HG03108 (cell line): Measurements from ENCODE around the gene KIFC1.

Experiments
- ATAC-seq: cut with Tn5 transposase; IDR thresholded peaks from one replicate; pipeline ENCODE4 v1.9.1; 2021; ENCODE audit warnings: moderate library complexity; ENCODE audit not compliant: unreplicated experiment

Gene KIFC1

DNA sequence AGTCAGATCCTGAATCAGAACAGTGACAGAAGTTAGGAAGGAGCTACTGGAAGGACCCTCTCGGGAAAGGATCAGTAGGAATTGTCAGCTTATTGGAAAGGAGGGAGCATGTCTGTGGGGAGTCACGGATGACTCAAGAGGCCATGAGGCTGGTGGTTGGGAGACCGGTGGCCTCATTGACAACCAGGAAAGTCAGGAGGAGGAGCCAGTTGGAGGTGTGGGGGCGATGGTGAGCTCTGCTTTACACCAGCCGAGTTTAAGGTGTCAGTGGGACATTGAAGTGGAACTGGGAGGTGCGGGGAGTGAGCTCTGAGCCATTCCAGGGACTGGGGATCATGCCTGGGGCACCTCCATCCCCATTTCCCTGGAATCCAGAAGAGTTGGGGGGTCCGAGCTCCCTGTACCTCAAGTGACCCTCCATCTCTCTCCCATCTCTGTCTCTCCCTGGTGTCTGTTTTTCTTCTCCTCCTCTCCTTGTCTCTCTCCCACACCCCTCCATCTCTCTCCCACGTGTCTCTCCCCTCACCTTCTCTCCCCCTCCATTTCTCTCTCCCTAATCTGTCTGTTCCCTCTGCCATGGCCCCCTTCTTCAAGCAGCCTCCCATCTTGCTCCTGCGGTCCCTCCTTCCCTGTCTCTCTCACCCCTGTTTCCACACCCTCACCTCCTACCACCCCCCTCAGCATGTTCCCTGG, 48.5 kb downstream of the KIFC1 start:
- ATAC-seq, result no peak

DNA sequence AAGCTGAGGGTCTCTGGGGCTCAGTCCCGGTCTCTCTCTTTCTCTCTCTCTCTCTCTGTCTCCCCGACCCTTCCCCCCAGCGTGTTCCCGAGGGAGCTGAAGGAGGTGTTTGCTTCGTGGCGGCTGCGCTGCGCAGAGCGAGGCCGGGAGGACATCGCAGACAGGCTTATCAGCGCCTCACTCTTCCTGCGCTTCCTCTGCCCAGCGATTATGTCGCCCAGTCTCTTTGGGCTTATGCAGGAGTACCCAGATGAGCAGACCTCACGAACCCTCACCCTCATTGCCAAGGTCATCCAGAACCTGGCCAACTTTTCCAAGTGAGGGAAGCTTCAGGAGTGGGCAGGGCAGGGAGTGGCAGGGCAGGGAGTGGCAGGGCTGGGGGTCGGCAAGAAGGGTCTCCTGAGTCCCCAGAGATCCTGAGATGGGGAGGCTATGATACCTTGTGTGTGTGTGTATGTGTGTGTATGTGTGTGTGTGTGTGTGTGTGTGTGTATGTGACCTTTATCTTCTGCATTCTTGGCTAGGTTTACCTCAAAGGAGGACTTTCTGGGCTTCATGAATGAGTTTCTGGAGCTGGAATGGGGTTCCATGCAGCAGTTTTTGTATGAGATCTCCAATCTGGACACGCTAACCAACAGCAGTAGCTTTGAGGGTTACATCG, 49.2 kb downstream of the KIFC1 start:
- ATAC-seq, result no peak

DNA sequence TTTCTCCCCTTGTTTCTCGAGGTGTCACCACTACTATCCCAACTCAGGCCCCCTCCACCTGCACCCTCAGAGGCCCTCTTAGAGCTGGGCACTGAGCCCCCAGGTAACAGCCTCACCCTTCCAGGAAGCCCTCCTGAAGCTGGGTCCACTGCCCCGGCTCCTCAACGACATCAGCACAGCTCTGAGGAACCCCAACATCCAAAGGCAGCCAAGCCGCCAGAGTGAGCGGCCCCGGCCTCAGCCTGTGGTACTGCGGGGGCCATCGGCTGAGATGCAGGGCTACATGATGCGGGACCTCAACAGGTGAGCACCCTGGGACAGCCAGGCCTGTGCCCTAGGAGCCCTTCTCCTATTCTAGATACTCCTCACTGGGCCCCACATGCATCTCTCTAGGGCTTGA, 49.8 kb downstream of the KIFC1 start:
- ATAC-seq, result no peak

DNA sequence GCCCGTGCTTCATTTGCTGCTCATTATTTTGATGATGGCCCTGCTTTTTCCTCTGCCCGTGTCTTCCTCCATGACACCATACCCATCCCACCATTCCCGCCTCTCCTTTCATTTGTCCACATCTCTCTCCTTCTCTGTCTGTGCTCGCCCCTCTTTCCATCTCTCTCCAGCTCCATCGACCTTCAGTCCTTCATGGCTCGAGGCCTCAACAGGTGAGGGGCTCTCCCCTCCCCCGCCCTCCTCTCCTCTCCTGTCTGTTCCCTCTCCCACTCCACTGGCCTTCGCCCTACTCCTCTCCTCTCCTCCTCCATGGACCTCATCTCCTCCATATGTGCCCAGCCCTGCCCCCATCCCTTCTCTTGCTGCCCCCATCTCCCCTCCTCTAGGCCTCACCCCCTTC, 50.7 kb downstream of the KIFC1 start:
- ATAC-seq, result no peak

DNA sequence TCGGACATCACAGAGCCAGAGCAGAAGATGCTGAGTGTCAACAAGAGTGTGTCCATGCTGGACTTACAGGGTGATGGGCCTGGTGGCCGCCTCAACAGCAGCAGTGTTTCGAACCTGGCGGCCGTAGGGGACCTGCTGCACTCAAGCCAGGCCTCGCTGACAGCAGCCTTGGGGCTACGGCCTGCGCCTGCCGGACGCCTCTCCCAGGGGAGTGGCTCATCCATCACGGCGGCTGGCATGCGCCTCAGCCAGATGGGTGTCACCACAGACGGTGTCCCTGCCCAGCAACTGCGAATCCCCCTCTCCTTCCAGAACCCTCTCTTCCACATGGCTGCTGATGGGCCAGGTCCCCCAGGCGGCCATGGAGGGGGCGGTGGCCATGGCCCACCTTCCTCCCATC, 51.4 kb downstream of the KIFC1 start:
- ATAC-seq, result no peak

DNA sequence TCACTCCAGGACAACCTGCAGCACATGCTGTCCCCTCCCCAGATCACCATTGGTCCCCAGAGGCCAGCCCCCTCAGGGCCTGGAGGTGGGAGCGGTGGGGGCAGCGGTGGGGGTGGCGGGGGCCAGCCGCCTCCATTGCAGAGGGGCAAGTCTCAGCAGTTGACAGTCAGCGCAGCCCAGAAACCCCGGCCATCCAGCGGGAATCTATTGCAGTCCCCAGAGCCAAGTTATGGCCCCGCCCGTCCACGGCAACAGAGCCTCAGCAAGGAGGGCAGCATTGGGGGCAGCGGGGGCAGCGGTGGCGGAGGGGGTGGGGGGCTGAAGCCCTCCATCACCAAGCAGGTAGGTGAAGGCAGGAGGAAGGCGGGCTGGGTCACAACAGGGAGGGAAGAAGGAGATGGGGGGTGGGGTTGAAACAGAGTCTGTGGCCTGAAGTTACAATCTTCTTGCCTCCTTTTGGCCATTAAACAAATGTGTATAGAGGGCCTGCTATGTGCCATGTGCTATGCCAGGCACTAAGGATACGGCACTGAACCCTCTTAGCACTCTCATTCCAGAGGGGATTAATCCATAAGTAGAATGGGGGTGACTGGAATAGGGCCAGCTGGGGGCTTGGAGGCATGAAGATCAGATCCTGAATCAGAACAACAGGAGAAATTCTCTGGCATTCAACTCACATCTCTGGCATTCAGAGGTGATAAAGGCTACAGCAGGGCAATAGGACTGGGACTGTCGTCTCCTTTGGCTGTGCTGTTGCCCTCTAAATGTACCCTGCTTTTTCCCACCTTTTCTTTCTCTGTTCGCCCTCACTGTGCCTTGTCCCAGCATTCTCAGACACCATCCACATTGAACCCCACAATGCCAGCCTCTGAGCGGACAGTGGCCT, 52.2 kb downstream of the KIFC1 start:
- ATAC-seq, result no peak

DNA sequence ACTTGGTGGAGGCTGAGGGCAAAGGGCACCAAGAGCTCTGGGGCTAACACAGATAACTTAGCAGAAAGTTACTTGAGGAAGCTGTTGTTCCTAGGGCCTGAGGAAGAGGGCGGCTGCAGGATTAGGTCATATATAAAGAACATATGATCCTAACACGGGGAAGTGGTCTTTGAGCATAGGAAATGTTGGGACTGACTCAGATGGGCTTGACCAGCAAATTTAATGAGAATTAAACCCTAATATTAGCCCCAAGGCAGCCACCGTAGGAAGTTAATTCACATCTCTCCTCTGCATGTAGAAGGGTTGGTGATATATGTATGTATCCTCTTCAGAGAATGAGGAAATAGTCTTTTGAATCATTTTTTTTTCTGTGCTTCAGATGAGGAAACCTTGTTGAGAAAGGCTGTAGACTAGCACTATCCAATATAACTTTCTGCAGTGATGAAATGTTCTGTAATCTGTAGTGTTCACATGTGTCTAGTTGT, 53.5 kb downstream of the KIFC1 start:
- ATAC-seq, result no peak

DNA sequence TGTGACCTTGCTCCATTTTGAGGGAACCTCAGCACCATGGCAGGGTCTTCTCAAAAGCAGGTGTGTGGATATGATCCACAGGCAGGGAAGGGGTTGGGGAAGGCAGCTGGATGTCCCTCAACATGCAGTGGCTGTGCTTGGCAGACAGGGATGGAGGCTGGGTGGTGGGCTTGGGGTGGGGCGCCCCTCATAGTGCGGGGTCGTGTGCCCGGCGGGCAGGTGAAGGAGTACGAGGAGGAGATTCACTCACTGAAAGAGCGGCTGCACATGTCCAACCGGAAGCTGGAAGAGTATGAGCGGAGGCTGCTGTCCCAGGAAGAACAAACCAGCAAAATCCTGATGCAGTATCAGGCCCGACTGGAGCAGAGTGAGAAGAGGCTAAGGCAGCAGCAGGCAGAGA, 54.7 kb downstream of the KIFC1 start:
- no peak for ATAC-seq

DNA sequence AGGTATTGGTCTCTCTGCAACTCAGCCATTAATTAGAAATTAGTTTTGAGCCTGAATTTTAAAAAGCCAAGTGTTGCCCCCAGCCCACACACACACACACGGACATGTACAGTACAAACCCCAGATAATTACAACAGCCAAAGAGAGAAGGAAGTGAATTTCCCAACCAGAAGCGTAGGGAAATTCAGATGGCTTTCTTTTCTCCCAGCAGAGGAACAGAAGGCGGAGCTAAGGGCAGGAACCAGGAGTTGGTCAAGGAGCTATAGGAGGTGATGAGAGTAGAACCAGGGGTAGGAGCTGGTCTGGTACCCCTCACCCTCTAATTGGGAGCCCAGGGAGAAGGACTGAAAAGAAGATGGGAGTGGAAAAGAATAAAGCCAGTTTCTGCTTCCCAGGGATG, 58.8 kb downstream of the KIFC1 start:
- no peak for ATAC-seq

DNA sequence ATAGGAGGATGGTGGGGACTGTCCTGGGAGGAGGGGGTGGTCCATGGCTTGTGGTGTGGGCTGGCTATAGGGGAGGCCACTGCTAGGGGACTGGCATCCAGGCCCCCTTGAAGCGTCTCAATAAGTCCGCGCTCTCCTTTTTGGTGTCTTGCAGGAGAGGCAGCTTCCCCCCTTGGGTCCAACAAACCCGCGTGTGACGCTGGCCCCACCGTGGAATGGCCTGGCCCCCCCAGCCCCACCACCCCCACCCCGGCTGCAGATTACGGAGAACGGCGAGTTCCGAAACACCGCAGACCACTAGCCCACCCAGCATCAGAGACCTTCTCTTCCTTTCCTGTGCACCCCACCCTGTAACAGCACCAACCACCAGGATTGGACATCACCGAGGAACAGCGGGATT, 60.0 kb downstream of the KIFC1 start:
- ATAC-seq, result no peak

DNA sequence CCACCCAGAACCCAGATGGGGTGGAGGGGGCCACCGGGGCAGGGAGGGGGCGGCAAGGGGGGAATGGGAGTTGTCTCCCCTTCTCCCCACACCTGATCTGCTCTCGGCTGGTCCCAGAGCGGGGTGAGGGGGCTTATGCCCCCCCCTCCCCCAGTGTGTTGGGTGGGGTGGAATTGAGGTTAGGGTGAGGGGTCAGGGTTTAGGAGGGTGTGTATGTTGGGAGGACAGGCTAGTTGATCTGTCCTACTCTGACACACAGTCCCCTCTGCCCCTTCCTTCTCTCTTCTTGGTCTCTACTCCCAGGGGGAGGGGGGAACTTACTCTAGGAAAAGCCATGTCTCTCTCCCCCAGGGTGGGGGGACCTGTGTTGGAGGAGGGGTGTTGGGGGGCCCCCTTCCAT, 60.9 kb downstream of the KIFC1 start:
- ATAC-seq, result no peak

DNA sequence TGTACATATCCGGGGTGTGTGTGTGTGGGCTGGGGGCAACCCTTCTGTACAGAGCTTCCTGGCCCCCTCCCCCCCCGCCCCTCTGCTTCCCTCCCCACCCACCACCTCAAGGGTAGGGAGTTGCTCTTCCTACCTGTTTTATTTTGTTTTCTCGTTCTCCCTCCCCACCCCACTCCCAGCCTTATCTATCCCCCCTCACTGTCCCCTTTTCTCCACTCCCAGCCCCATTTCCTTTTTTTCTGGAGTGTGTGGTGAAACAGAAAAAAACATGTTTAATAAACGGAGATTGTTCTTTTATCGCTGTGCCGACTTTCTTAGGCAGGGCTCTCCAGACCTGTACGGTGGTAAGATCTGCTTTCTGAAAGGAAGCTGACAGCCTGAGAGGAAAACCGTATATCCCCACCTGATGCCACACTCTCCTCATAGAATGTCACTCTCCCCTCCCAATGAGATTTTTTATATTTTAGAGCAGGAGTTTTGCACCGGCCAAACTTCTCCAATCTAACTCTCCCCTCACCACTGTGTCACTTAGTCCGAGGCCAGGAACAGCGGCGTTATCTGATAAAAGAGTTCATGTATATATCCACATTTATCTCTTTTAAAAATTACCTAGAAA, 61.9 kb downstream of the KIFC1 start:
- no peak for ATAC-seq

DNA sequence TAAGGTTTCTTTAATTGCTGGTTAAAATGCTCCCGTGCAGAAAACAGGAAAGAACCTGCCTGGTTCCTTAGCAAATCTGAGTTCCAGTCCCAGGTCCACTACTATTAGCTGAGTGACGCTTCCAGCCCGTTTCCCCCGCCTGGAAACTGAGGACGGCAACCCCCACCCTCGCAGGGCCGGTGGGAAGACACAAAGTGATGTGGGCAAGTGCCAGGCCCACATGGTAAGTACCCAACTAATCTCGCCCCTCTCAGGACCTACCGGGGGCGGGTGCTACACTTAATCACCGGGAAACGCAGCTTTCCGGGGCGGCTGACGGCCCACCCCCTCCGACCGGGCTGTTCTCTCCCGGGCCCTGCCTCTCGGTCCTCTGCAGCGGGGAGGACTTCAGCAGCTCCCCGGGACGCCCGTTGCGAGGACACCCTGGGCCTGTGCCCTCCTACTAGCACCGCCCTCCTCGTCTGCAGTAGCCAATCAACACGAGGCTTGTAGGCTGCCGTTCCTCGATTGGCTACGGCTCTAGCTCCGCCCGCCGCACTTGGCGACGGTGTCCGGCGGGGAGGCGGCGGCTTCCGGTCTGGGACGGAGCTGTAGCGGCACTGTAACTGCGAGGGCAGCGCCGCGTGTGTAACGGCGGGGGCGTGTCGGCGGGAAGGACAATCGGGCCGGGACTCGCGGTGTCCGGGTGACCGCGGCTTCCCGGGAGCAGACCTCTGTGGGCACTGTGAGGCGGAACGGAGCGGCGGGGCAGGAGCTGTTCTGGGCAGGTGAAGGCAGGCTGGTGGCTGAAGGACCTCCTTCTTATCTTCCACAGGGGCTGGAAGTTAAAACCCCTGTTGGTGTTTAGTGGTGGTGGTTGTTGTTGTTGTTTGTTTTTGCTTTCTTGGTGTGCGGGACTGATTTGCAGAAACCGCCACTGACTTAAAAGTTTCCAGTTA, 62.7 kb downstream of the KIFC1 start, which contains the start of gene ZBTB9:
Gene ZBTB9, plus strand, starts transcription at position 568 of the 938 bp plus-strand sequence. CDS start 525 bp downstream, outside the sequence.
- ATAC-seq, result peak; percentile 98

DNA sequence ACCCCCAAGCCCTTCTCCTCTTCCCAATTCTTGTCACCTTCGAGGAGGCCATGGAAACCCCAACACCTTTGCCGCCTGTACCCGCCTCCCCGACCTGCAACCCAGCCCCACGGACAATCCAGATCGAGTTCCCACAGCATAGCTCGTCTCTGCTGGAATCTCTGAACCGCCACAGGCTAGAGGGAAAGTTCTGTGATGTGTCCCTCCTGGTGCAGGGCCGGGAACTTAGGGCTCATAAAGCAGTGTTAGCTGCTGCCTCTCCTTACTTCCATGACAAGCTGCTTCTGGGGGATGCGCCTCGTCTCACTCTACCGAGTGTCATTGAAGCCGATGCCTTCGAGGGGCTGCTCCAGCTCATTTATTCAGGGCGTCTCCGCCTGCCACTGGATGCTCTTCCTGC, 63.4 kb downstream of the KIFC1 start:
- ATAC-seq, result no peak

DNA sequence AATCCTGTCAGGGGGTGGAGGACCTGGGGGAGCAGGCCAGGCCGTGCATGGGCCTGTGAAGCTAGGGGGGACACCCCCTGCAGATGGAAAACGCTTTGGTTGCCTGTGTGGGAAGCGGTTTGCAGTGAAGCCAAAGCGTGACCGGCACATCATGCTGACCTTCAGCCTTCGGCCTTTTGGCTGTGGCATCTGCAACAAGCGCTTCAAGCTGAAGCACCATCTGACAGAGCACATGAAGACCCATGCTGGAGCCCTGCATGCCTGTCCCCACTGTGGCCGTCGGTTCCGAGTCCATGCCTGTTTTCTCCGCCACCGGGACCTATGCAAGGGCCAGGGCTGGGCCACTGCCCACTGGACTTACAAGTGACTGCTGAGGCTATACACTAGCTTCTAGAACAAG, 64.5 kb downstream of the KIFC1 start:
- ATAC-seq, result no peak

DNA sequence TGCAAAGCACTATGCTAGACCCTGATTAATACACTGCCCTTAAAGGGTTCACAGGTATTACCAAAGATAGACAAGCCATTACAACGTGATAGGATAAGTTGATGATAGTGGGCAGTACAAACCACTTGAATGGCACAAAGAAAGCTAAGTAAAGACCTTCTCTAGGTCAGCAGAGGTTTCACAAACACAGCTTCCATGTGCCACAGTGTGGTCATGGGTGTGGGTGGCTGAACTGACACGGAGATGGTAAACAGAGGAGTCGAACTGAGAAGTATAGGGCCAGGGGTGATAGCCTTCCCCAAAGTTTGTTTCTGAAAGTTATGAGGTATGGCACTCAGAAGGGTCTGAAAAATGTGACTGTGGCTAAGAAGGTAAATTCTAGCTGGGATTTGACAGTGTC, 67.1 kb downstream of the KIFC1 start:
- ATAC-seq, result no peak

DNA sequence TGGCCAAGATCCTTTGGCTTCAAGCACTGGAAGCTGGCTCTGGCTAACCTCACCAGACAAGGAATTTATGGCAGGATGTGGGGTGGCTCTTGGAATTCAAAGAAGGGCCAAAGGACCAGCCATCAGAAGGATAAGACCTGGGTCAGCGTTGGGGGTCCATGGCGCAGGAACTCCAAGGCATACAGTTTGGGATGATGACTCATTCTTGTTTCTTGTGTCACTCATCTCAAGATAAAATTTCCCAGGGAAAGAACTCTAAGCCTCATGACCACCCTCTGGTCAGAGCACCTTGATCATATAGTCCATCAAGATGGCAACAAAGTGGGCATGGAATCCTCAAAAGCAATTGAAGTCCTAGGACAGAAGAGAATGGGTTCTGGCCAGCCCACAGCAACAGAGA, 67.6 kb downstream of the KIFC1 start:
- no peak for ATAC-seq
